Kidney capillary endothelial cell (primary cell): ENCODE data around the gene SLC6A8.

ENCODE experiments used
- DNase-seq: peaks from one replicate; pipeline ENCODE4 v3.0.0-alpha.2; 2018; ENCODE audit warnings: low spot score

Gene SLC6A8

GRCh38 chrX:153687121-153688039 is at the start of gene SLC6A8:
TSS of gene SLC6A8 (plus strand) at chrX:153687926. CDS start at chrX:153688575, 649 bp downstream.
- DNase-seq = no peak

DNA sequence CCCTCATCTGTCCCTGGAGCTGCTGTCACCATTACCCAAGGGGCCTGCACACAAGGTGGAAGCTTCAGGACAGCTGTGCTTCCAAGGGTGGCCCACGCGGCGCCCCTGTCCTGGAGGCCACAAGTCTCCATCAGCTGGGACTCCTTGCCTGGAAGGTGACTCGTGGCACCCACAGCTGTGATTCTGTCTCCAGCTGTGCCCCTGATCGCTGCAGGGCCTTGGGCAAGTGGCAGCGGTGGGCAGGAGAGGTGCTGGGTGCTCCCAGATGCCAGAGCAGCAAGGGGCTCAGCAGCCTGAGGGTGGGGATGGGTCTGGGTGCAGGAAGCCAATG is 49.7 kb upstream of the SLC6A8 start:
- no peak for DNase-seq

DNA sequence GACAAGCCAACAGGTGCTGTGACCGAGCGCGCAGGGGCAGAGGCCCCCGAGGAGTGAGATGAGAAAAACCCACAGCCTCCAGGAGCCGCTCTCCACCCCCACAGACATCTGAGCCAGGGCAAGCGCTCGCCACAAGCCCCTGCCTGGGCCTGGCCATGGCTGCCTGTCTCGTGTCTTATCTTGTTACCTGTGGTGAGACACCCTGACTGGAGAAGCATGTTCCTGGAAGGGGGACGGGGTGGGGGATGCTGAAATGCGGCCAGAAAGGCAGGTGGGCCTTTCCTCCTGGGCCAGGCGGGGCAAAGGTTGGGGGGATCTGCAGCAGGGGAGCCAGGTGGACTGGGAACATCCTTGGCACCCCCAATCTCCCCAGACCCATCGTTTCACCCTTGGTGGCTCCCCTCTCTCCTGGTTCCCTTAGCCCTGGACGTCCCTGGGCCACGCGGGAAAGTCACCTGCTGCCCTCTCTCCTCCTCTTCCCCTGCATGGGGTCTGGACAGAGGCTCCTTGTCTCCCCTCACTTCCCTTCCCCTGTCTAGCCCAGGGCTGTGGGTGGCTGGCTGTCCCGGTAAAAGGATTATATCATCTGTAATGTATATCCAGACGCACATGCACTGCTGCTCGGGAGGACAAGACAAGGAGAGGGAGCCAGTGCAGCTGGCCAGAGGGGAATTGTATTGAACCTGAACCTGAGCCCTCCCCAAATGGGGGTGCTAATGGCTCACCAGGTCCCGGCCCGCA is 49.1 kb upstream of the SLC6A8 start:
- no peak for DNase-seq

GRCh38 chrX:153639177-153640044 is 48.3 kb upstream of the SLC6A8 start:
- no peak for DNase-seq

DNA sequence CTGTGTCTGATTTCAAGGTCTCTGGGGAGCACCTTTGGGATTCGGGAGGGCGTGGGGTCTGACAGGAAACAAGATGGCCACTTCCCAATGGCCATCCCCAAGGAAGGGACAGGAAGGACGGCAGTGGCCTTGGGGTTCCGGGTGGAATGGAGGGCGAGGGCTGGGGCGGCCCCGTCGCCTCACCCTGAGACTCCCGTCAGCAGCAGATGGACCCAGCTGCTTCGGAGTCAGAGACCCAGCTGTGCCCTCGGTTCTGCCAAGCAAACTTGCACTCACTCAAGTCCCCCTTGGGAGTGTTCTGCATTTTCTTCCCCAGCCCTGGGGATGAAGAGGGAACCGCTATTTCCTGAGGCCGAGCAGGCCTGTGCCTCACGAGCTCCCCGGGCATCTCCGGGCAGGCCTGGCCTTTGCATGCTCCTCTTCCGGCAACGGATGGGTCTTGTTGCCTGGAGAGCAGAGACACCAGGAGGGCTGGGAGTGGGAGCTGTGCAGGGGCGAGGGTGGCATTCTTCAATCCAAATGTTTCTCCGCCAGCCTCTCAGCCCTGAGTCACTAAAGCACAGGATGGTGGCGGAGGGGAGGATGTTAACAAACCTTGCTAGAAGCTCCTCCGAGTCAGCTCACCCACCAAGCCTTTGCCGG is 47.6 kb upstream of the SLC6A8 start:
- DNase-seq = no peak

GRCh38 chrX:153640736-153641575 is 46.8 kb upstream of the SLC6A8 start:
- DNase-seq = no peak

DNA sequence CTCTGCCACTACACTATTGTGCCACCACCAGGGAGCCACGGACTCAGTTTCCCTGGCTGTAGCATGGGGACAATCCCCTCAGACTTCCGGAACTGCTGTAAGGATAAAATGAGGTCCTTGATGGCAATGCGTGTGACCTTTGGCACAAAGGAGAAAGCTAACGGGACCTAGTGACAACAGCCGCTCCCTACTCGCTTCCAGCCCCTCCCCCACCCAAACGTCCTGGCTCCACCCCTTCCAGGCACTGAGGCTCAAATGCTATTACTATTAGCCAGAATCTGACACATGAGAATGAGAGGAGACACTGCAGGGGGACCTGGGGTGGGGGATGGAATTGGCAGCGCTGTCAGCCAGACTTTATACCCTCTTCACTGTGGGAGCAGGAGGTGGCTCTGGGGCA is 46.1 kb upstream of the SLC6A8 start:
- DNase-seq = no peak

GRCh38 chrX:153642051-153642654 is 45.6 kb upstream of the SLC6A8 start:
- no peak for DNase-seq

DNA sequence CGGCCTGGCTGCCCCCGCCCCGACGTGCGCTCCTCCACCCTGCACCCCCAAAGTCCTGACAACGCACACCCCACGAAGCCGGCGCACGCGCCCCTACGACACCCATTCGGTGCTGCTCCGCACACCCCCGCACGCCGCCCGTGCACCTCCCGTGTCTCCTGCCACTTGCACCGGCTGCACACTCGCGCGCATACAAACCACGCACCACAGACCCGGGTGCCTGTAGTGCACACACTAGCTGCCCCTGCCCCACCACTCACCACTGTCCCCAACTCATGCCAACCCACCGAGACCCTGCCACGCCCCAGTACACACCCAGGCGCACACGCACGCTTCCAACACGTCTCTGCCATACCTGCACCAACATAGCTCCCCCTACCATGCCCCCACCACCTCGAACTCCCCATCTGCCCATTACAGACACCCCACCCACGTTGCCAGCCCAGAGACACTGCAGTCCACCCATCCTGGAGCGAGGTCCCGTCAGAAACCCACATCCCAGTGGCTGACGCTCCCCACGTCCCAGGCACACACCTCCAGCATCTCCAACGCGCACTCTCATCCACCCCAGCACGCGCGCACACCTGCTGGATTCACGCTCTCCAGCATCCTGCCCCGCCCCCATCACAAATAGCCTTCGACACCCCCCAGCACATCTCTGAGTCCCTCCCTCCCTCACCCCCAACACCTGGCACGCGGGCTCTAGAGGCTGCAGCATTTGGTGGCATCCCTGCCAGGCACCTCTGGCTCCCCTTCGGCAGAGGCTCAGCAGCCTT is 44.9 kb upstream of the SLC6A8 start:
- no peak for DNase-seq

DNA sequence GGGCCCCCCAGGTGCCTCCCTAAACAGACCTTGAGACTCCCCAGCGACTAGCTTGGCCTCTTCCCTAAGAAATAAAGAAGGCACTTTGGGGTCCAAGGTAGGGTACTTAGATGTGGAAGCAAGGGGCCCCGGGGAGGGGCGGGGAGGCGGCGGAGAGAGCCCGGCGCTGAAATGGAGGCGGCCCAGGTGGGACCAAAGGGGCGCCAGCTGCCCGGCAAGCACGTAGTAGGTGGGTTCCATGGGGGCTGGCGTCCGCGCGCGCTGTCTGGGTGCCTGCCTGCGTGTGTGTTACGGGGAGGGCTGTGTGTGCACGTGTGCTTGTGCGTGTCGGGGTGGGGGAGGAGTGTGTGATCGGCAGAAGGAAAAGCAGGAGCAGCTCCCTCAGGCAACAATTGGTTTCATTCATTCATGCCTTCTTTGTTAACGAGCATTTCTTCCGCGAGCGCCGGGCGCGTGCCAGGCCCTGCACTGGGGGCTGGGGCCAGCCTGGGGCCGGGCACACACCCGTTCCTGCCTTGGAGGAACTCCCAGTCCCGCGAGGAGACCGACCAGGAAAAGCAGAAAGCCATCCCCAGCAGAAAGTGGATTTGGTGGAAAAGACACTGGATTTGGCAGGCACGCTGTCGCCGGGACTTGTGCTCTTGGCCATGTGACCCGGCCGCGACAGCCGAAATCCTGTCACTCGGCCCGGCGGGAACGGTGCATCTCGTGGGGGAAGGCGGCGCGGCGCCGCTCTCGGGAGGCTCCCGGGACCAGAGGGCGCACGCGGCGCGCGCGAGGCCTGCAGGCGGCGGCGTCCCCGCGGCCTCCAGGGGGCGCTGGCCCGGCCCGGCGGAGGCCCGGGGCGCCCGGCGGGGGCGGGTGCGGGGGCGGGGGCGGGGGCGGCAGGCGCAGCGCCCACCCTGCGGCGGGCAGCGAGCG is 44.0 kb upstream of the SLC6A8 start:
- DNase-seq = no peak

GRCh38 chrX:153644356-153645125 is 43.2 kb upstream of the SLC6A8 start:
- no peak for DNase-seq

DNA sequence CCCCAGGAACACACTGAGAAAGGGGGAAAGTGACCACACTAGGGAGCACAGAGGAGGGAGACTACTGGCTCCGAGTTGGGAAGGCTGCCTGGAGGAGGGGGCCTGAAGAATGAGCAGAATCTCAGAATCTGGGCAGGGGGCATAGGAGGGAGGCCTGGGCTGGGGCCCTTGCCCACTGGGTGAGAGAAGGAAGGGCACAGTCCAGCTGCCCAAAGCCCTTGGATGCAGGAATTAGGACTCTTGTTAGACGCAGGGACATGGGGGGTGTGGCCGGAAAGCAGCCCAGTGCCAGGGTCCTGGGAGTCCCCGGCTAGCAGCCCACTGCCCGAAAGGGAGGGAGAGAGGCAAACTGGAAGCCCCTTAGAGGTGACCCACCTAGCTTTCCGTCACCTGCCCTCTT is 42.6 kb upstream of the SLC6A8 start:
- DNase-seq = no peak

DNA sequence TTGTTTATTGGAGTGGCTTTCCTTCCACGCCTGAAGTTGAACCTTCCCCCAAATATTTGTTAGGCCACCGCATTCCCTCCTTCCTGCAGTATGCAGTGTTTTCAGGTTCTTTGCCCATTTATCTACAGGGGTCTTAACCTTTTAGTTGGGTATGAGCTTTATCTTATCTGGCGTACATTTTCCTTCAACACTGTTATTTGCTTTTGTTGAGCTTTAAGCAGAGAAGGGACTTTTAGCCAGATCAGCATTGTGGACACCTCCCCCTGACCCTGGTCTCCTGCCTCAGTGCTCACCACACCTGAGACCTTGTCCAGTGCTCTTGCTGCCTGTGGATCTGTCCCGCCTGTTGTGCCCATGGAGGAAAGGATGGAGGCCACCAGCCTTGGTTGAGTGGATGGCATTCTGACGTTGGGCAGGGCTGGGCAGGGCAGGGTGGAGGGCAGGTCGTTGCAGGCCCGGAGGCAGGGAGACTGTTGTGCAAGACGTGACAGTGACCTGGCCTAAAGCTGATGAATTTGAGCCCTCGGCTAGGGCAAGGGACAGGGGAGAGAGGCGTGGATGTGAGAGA is 41.7 kb upstream of the SLC6A8 start:
- no peak for DNase-seq

DNA sequence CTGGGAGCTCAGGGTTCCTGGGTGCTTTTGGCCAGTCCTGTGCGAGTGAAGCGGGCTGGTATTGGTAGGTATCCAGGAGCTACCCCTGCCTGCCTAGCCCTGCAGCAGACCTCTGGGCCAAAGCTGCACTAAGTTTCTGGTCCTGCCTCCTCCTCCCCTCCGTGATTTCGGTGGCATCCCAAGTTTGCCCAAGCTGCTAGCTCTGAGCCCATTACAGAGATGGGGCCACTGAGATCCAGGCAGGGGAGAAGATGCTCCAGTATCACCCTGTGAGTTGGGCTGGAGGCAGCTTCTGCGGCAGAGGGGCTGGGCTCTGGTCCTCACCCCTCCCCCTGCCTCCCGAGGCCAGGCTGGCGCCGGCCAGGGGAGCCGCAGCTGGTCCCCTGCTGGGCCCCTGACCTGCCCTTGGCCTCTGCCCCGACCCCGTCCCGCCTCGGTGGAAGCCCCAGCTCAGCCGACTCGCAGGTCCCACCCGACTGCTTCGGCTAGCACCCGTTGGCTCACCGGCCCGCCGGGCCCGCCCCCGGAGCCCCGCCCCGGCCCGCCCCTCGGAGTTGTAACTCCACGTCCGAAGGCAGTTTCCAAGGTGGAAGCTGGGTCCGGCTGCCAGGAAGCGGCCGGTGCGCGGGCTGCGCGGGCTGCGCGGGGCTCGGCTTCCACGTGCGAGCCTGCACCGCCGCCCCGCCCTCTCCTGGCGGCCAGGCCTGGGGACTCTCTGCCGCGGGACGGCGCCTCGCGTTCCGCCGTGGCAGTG is 40.9 kb upstream of the SLC6A8 start, which contains the start of gene DUSP9:
Gene DUSP9 (plus strand): TSS at position 584 of the 754 bp plus-strand sequence. CDS start 751 bp downstream, outside the sequence.
- DNase-seq = no peak

DNA sequence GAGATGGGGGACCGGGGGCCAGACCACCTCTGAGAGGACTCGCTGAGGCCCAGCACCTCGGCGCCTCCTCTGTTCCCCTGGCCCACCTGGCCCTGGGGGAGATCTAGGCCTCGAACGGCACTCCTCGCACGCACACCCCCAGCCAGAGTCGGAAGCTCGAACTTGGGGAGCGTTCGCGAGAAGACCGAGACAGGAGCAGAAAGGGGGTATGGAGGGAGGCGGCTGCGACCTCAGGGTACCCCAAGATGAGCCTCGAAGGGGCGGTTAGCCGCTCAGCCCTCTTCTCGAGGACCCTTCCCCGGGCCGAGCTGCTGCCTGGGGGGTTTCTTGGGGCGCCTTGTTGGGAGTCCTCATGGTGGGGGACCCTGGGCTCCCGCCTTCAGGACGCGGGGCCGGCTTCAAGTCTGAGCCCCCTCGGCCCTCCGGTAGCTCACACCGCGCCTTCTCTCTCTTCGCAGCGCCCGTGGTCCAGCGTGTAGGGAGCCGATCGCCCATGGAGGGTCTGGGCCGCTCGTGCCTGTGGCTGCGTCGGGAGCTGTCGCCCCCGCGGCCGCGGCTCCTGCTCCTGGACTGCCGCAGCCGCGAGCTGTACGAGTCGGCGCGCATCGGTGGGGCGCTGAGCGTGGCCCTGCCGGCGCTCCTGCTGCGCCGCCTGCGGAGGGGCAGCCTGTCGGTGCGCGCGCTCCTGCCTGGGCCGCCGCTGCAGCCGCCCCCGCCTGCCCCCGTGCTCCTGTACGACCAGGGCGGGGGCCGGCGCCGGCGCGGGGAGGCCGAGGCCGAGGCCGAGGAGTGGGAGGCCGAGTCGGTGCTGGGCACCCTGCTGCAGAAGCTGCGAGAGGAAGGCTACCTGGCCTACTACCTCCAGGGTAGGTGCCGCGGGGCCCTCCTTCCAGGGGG is 40.0 kb upstream of the SLC6A8 start:
- DNase-seq = no peak
